ENCODE measurements around the gene ZBTB22.
"Not testable (repeated sequence)": the region's sequence is repeated elsewhere in the genome, so short reads cannot be mapped to it uniquely, and the experiment has no call there.

ZBTB22 gene

GRCh38 chr6:33299237-33299944 is 18.2 kb downstream of the ZBTB22 start:
- peak; percentile 96 for DNase-seq

GRCh38 chr6:33298773-33299236 is 18.7 kb downstream of the ZBTB22 start, which contains the start of gene RGL2:
Gene RGL2, minus strand, starts transcription at chr6:33298942. Its CDS starts 332 bp downstream, at chr6:33298610.
- DNase-seq, result no peak

- DNase-seq, result peak; percentile 75
Observed at GRCh38 chr6:33297956-33298772, 19.4 kb downstream of the ZBTB22 start.

- no peak for DNase-seq
Observed at GRCh38 chr6:33297406-33297955, 20.1 kb downstream of the ZBTB22 start.

GRCh38 chr6:33296797-33297405 is 20.6 kb downstream of the ZBTB22 start:
- DNase-seq, result no peak

- no peak for DNase-seq
Observed at GRCh38 chr6:33295621-33296369, 21.7 kb downstream of the ZBTB22 start.

- no peak for DNase-seq
Observed at GRCh38 chr6:33294086-33294823, 23.3 kb downstream of the ZBTB22 start.

GRCh38 chr6:33292996-33293682 is 24.4 kb downstream of the ZBTB22 start:
- no peak for DNase-seq

- no peak for DNase-seq
Observed at GRCh38 chr6:33290459-33290858, 27.1 kb downstream of the ZBTB22 start.

GRCh38 chr6:33289784-33290315 is 27.7 kb downstream of the ZBTB22 start:
- no peak for DNase-seq

GRCh38 chr6:33288921-33289783 is 28.4 kb downstream of the ZBTB22 start, which contains the start of the genes PFDN6 and WDR46:
Gene PFDN6, plus strand, starts transcription at chr6:33289601. Its CDS starts 256 bp downstream, at chr6:33289857.
Gene WDR46, minus strand, starts transcription at chr6:33289239. Its CDS starts 69 bp downstream, at chr6:33289170.
- peak; percentile 90 for DNase-seq

- DNase-seq, result no peak
Observed at GRCh38 chr6:33288141-33288920, 29.2 kb downstream of the ZBTB22 start.

GRCh38 chr6:33286946-33287914 is 30.3 kb downstream of the ZBTB22 start:
- no peak for DNase-seq

GRCh38 chr6:33285214-33285613 is 32.3 kb downstream of the ZBTB22 start:
- not testable (repeated sequence) for DNase-seq

- no peak for DNase-seq
Observed at GRCh38 chr6:33280539-33280938, 37.0 kb downstream of the ZBTB22 start.

GRCh38 chr6:33279971-33280511 is 37.5 kb downstream of the ZBTB22 start:
- DNase-seq, result no peak

GRCh38 chr6:33279257-33279695 is 38.3 kb downstream of the ZBTB22 start:
- no peak for DNase-seq
